ENCODE results near the gene FAM107B.

- TF ChIP-seq CTCF (IDR thresholded peaks at IDR 0.05; ENCODE audit: extremely low read depth in 1 of 2, insufficient read depth in 1 of 2, low read depth in 1 of 2, low read length in 2 of 2): no peak
- TF ChIP-seq POLR2A (IDR thresholded peaks at IDR 0.05; ENCODE audit: low read depth, low read length): no peak
Observed at GRCh38 chr10:14618674-14619073, 156.0 kb downstream of the FAM107B start.

Data from endothelial cell of umbilical vein (primary cell).